ENCODE measurements around the gene WNK1. TPM values are rescaled to one million over a fixed set of nuclear protein-coding genes. Genes with fewer than 3 reads are reported as not detected.

Gene WNK1
- total and polyA plus RNA-seq, 7 experiments from 2014 or later, result 22.9 to 200 (median 164) TPM

DNA sequence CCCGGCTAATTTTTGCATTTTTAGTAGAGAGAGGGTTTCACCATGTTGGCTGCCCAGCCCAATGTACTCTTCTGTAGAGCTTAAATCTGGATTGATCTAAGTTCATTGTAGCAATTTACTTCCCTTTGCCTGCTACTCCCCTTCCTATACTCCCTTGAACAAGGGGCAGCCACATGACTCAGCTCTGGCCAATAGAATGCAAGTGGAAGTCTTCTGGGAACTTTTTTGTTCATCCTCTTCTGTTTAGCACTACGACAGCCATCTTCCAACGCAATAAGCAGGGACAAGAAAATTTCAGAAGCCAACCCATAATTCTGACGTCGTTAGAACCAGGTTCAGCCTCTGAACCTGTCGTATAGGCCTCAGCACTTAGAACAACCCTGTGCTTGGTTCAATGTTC lies 203.6 kb downstream of the WNK1 start:
- DNase-seq (no peak), ATAC-seq (no peak)
- POLR2A ChIA-PET, result no interaction called here
- Mint-ChIP-seq H3K4me1 (peaks cover 0 to 6% (median 0%) of the 10 kb centered on the region in 7 donors), H3K36me3 (no peaks in the 10 kb centered on the region), H3K27ac (no peak overlapping the region), H3K4me3 (no peak overlapping the region), H3K27me3 (peaks cover 0 to 11% (median 0%) of the 10 kb centered on the region in 5 donors), H3K9me3 (no peaks in the 10 kb centered on the region)
- no peak overlapping the region for H3K4me3 ChIP-seq (ENCODE audit: low read length)
- CTCF ChIA-PET, result interaction anchor here (0.6 kb wide), 1 partner anchor 35 kb away, joined by 3 read pairs; no protein-coding TSS in a partner anchor
- no peak overlapping the region for H3K27ac ChIP-seq (ENCODE audit: low read depth, low read length)
- H3K9me3 ChIP-seq (ENCODE audit: control insufficient read depth in 2 of 3, low read length in 3 of 3), result no peaks in the 10 kb centered on the region
- no peaks in the 10 kb centered on the region for H3K36me3 ChIP-seq (ENCODE audit: control insufficient read depth in 2 of 3, insufficient read depth in 3 of 3, low read length in 3 of 3)
- H3K4me1 ChIP-seq (ENCODE audit: control insufficient read depth in 2 of 2, insufficient read depth in 2 of 2, low read length in 2 of 2), result no peaks in the 10 kb centered on the region
- intact Hi-C loops (cut with micrococcal nuclease), result no loop called here
- no peaks in the 10 kb centered on the region for H3K27me3 ChIP-seq (ENCODE audit: control insufficient read depth in 2 of 2, insufficient read depth in 2 of 2, low read length in 2 of 2)

DNA sequence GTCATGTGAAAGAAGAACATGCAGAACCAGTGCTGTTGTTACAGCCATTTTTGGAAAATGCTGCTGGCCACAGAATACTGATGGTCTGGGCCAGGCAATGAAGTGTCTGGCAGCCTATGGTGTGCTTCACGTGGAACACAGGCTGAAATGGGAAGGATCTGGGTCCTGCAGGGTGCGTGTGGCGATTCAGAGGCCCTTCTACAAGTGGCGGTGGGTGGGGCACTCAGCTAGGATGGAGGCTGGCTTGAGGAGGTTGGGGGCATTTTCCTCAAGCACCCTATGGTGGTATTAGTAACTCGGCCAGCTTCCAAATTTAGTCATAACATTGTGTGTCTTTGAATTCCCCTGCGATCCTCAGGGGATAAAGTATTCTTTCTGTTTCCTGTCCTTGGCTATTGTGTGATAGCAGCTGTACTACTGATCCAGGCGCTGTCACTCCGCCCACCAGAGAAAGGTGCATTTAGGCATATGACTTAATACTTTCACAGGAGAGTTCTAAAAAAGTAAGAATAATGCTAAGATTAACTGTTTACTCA lies 206.3 kb downstream of the WNK1 start:
- Mint-ChIP-seq H3K27ac (no peak overlapping the region), H3K4me1 (peaks cover 0 to 3% (median 0%) of the 10 kb centered on the region in 7 donors), H3K27me3 (peaks cover 0 to 8% (median 0%) of the 10 kb centered on the region in 5 donors), H3K9me3 (no peaks in the 10 kb centered on the region), H3K36me3 (no peaks in the 10 kb centered on the region), H3K4me3 (no peak overlapping the region)
- H3K4me1 ChIP-seq (ENCODE audit: control insufficient read depth in 2 of 2, insufficient read depth in 2 of 2, low read length in 2 of 2), result no peaks in the 10 kb centered on the region
- ChIA-PET POLR2A (no interaction called here), CTCF (no interaction called here)
- ATAC-seq, result no peak
- H3K36me3 ChIP-seq (ENCODE audit: control insufficient read depth in 2 of 3, insufficient read depth in 3 of 3, low read length in 3 of 3), result no peaks in the 10 kb centered on the region
- no peak for DNase-seq
- intact Hi-C loops (cut with micrococcal nuclease), result no loop called here
- no peaks in the 10 kb centered on the region for H3K9me3 ChIP-seq (ENCODE audit: control insufficient read depth in 2 of 3, low read length in 3 of 3)
- no peak overlapping the region for H3K27ac ChIP-seq (ENCODE audit: low read depth, low read length)
- H3K4me3 ChIP-seq (ENCODE audit: low read length), result no peak overlapping the region
- H3K27me3 ChIP-seq (ENCODE audit: control insufficient read depth in 2 of 2, insufficient read depth in 2 of 2, low read length in 2 of 2), result no peaks in the 10 kb centered on the region

Other genes with a start within 250 kb of the WNK1 start
- 10 to 100 TPM in 1 of 5 experiments, 1 to 10 TPM in 3, under 1 TPM in 1; 0.84 to 11.2 (median 2.1) TPM for gene NINJ2, start 89.1 kb upstream of the WNK1 start, total RNA-seq
- 10 to 100 TPM in 1 of 2 donors, 1 to 10 TPM in 1; 8.8 to 10.0 TPM for gene NINJ2, start 89.1 kb upstream of the WNK1 start, polyA plus RNA-seq
- 10 to 100 TPM; 11.0 to 34.9 (median 18.3) TPM for gene RAD52, start 197.1 kb downstream of the WNK1 start, total RNA-seq
- gene RAD52, start 197.1 kb downstream of the WNK1 start, polyA plus RNA-seq, result 1 to 10 TPM; 2.8 to 4.7 TPM
- gene ERC1, start 238.6 kb downstream of the WNK1 start, total RNA-seq, result 10 to 100 TPM; 48.6 to 62.0 (median 52.4) TPM
- gene ERC1, start 238.6 kb downstream of the WNK1 start, polyA plus RNA-seq, result 10 to 100 TPM; 15.9 to 23.1 TPM